K562 (cell line): ENCODE measurements around the gene GNA15. TPM values are rescaled to one million over a fixed set of nuclear protein-coding genes. Genes with fewer than 3 reads are reported as not detected.

Experiments used
- ATAC-seq: fragments of 200-7000 bp; cut with Tn5 transposase; 3 replicates; pipeline ENCODE4 v1.9.1; 2020; ENCODE audit warnings: moderate library complexity
- BruUV-seq: library from RNA; stranded (reverse); fragments of 400-500 nt; replicated peaks from 2 replicates; lab custom pipeline; 2021; lab: Mats Ljungman, UMichigan
- CTCF ChIA-PET: fragments of 300-600 bp; formaldehyde crosslinking; extraction: SDS; loops from one replicate; lab custom pipeline; 2021; ENCODE audit warnings: low intra/inter-chr PET ratio; lab: Yijun Ruan, JAX
- POLR2A ChIA-PET: fragments of 300-600, 350-650 bp; sonication (Branson Sonifier 250); formaldehyde crosslinking; extraction: SDS; loops from one replicate; lab custom pipeline; 2021; ENCODE audit warnings: antibody characterized with exemption, inconsistent platforms; lab: Yijun Ruan, JAX
- DNase-seq, 4 experiments: peaks; one replicate each; pipeline versions ENCODE4 v3.0.0 to v3.0.0-alpha.2; 2011 to 2018; ENCODE audit warnings: low spot score in 3 of 4, mixed read lengths in 3 of 4; ENCODE audit errors: extremely low read depth in 1 of 4
- FAIRE-seq: peaks from 2 replicates; lab custom pipeline; 2011; peaks lifted over from hg19 to GRCh38; lab: Jason Lieb, UNC
- H2AFZ ChIP-seq: 2 replicates; pipeline ENCODE4 v1.6.0; 2011; ENCODE audit warnings: low read depth, low read length, control low read depth, inconsistent platforms
- H3K27ac ChIP-seq: fragments of 200-600 bp; 3 replicates; pipeline ENCODE4 v1.8.0; 2011; ENCODE audit warnings: low read depth, mild to moderate bottlenecking, control low read depth, inconsistent platforms, low read length, moderate library complexity, mixed read lengths; ENCODE audit errors: extremely low read depth
- H3K27me3 ChIP-seq, 2 experiments: fragments of 300-600 bp in 1 of 2; 2 replicates in 1 of 2; 3 replicates in 1 of 2; pipeline versions ENCODE4 v1.6.0 to v1.8.0; 2011; ENCODE audit warnings: inconsistent platforms in 2 of 2, low read length in 2 of 2, mild to moderate bottlenecking in 1 of 2, mixed read lengths in 1 of 2, moderate library complexity in 1 of 2; ENCODE audit not compliant: control insufficient read depth in 2 of 2, insufficient read depth in 2 of 2
- H3K36me3 ChIP-seq: fragments of 300-600 bp; 3 replicates; pipeline ENCODE4 v1.8.0; 2011; ENCODE audit warnings: mild to moderate bottlenecking, low read length, inconsistent platforms; ENCODE audit not compliant: control insufficient read depth, insufficient read depth
- H3K4me1 ChIP-seq, 2 experiments: fragments of 200-600 bp in 1 of 2; replicated peaks in 1 of 2; 2 replicates in 1 of 2; 3 replicates in 1 of 2; pipeline versions ENCODE4 v1.5.1 to v1.8.0; 2011; ENCODE audit warnings: inconsistent platforms in 2 of 2, low read length in 2 of 2, mild to moderate bottlenecking in 1 of 2, mixed read lengths in 1 of 2, moderate library complexity in 1 of 2; ENCODE audit not compliant: control insufficient read depth in 2 of 2, insufficient read depth in 2 of 2
- H3K4me2 ChIP-seq: 2 replicates; pipeline ENCODE4 v1.6.1; 2011; ENCODE audit warnings: low read length, control low read depth, inconsistent platforms, mixed read lengths; ENCODE audit not compliant: insufficient read depth
- H3K4me3 ChIP-seq: fragments of 200-600 bp; sonication (generic), shearing (Covaris generic); 2 replicates; pipeline ENCODE4 v1.5.1; 2016; ENCODE audit warnings: control low read depth, inconsistent platforms
- H3K79me2 ChIP-seq: fragments of 200-600 bp; 3 replicates; pipeline ENCODE4 v1.8.0; 2011; ENCODE audit warnings: low read length, inconsistent platforms; ENCODE audit not compliant: control insufficient read depth, insufficient read depth
- H3K9ac ChIP-seq, 2 experiments: 2 replicates each; pipeline versions ENCODE4 v1.6.0 to v1.6.1; 2011; ENCODE audit warnings: low read depth in 2 of 2, low read length in 2 of 2, control low read depth in 1 of 2, inconsistent platforms in 1 of 2, mild to moderate bottlenecking in 1 of 2, mixed read lengths in 1 of 2; ENCODE audit not compliant: insufficient read depth in 1 of 2
- H3K9me1 ChIP-seq: one replicate; pipeline ENCODE4 v1.6.0; 2011; ENCODE audit warnings: inconsistent platforms, mild to moderate bottlenecking, low read length, moderate library complexity; ENCODE audit not compliant: control insufficient read depth, insufficient read depth
- H3K9me3 ChIP-seq: replicated peaks from 2 replicates; pipeline ENCODE4 v1.5.1; 2011; ENCODE audit warnings: low read depth, low read length, inconsistent platforms; ENCODE audit not compliant: control insufficient read depth, insufficient read depth
- H4K20me1 ChIP-seq: replicated peaks from 2 replicates; pipeline ENCODE4 v1.6.1; 2011; ENCODE audit warnings: low read length, inconsistent platforms, mixed read lengths; ENCODE audit not compliant: control insufficient read depth, insufficient read depth
- RBFOX2 ChIP-seq: fragments of 200-400 bp; formaldehyde crosslinking; IDR thresholded peaks from 2 replicates; pipeline ENCODE4 v1.6.1; 2017; ENCODE audit warnings: low read depth, mild to moderate bottlenecking, low read length, moderate library complexity
- TAF7 ChIP-seq: fragments of 450-650 bp; IDR thresholded peaks from 2 replicates; pipeline ENCODE4 v1.6.1; 2016; ENCODE audit warnings: missing genetic modification characterization, missing compliant biosample characterization
- YBX1 ChIP-seq: fragments of 450-650 bp; IDR thresholded peaks from 2 replicates; pipeline ENCODE4 v1.7.1; 2016; ENCODE audit warnings: mild to moderate bottlenecking
- ZFP1 ChIP-seq: fragments of 450-650 bp; formaldehyde crosslinking; IDR thresholded peaks from 2 replicates; pipeline ENCODE4 v1.4.0; 2020; ENCODE audit warnings: mild to moderate bottlenecking, mixed read lengths
- WGBS: fragments of 100-300 bp; shearing (Covaris generic); methylation state at CpG from one replicate; pipeline ENCODE4 v1.1.6; 2016; ENCODE audit warnings: low coverage, mixed read lengths; ENCODE audit not compliant: insufficient coverage; ENCODE audit errors: missing lambda C conversion rate; 5-methylcytosine and 5-hydroxymethylcytosine counted together
- in situ Hi-C: fragments of 300-500 bp; cut with MboI; formaldehyde crosslinking; loops from 4 replicates; pipeline ENCODE4 v1.15.0; 2018; ENCODE audit warnings: inconsistent platforms, mixed read lengths
- intact Hi-C: fragments of 100-400 bp; cut with micrococcal nuclease; formaldehyde crosslinking; loops from 2 replicates; pipeline ENCODE4 v1.14.2; 2022
- polyA plus RNA-seq, 8 experiments: library from polyadenylated mRNA; depleted of rRNA in 4 of 8; stranded (reverse) in 5 of 8; unstranded in 3 of 8; fragments of >200 nt; fragmentation: Nextera tagmentation in 2 of 8; fragmentation: Illumina TruSeq in 1 of 8; extraction: Ambion mirVana in 2 of 8; extraction: Trizol in 1 of 8; gene quantifications; 2 replicates each; pipeline versions ENCODE4 v1.2.1 to v1.2.3, GENCODE V29; 2011 to 2014; ENCODE audit warnings: inconsistent platforms in 1 of 8, missing spikeins in 1 of 8
- total RNA-seq, 7 experiments: library from RNA; depleted of rRNA in 6 of 7; stranded (reverse); fragments of >200 nt in 6 of 7; fragmentation: Illumina TruSeq in 2 of 7; extraction: Trizol in 2 of 7; gene quantifications; 2 replicates each; pipeline versions ENCODE4 v1.2.1 to v1.2.3, GENCODE V29; 2011 to 2021; ENCODE audit warnings: low replicate concordance in 1 of 7
- TF ChIP-seq, protein P1 (sequence below): fragments of 450-650 bp; IDR thresholded peaks from 2 replicates; pipeline ENCODE4 v1.6.1; 2017; ENCODE audit warnings: antibody characterized with exemption

The GNA15 gene
- total and polyA plus RNA-seq, 9 of the 15 experiments (the other 6 are each of a cell fraction or from before 2014, with no cell fraction given), result 0.03 to 0.24 (median 0.11) TPM; not detected in 1

- H3K4me3 ChIP-seq, result no peak overlapping the region
- ATAC-seq, result no peak
- TF ChIP-seq, protein P1, sequence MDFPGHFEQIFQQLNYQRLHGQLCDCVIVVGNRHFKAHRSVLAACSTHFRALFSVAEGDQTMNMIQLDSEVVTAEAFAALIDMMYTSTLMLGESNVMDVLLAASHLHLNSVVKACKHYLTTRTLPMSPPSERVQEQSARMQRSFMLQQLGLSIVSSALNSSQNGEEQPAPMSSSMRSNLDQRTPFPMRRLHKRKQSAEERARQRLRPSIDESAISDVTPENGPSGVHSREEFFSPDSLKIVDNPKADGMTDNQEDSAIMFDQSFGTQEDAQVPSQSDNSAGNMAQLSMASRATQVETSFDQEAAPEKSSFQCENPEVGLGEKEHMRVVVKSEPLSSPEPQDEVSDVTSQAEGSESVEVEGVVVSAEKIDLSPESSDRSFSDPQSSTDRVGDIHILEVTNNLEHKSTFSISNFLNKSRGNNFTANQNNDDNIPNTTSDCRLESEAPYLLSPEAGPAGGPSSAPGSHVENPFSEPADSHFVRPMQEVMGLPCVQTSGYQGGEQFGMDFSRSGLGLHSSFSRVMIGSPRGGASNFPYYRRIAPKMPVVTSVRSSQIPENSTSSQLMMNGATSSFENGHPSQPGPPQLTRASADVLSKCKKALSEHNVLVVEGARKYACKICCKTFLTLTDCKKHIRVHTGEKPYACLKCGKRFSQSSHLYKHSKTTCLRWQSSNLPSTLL, result no peak
- no peak for TF ChIP-seq YBX1
- no peak for TF ChIP-seq ZFP1 (CRISPR knock-in tag)
- no peak for TF ChIP-seq TAF7 (tag)
- TF ChIP-seq RBFOX2, result peak; percentile 25; the same call in 1 of the 2 replicates
- TF ChIP-seq, all 486 proteins: peak for 1
- Histone ChIP-seq H3K9me3 (no peaks in the 10 kb centered on the region), H2AFZ (no peak overlapping the region), H3K27me3 (no peaks in the 10 kb centered on the region), H3K4me2 (no peak overlapping the region), H3K36me3 (peaks cover 3% of the 10 kb centered on the region; the same call in 1 of the 3 replicates), H3K9me1 (peaks cover 9% of the 10 kb centered on the region), H3K79me2 (peaks cover 91% of the 10 kb centered on the region), H3K27ac (no peak overlapping the region), H4K20me1 (peaks cover 69% of the 10 kb centered on the region), H3K4me1 (peaks cover 13 to 89% of the 10 kb centered on the region in 2 experiments; a peak in 4 of 5 replicates), H3K9ac (peak overlapping the region in 1 of 2 experiments; percentile 80; a peak in 2 of 4 replicates)
- WGBS, result 66% methylated on average over 11 of the region's 14 CpGs
- BruUV-seq, result no TSS peak
- POLR2A ChIA-PET, result interaction anchor here (0.6 to 0.7 kb wide), 3 partner anchors 29 to 176 kb away, joined by 3 to 5 read pairs (median 3); no protein-coding TSS in a partner anchor
- FAIRE-seq (no peak), DNase-seq (no peak)
- intact Hi-C loops, result loop anchor here (10.0 kb wide), 1 partner anchor 146 kb away; no protein-coding TSS in a partner anchor
- CTCF ChIA-PET, result no interaction called here
- in situ Hi-C loops, result no loop called here
Measured at GRCh38 chr19:3100331-3100730, 35.5 kb upstream of the GNA15 start.
